SK-N-SH (cell line): Measurements from ENCODE around the gene CARM1. TPM values are rescaled to one million over a fixed set of nuclear protein-coding genes. Genes with fewer than 3 reads are reported as not detected.

Experiments
- CTCF ChIA-PET: fragments of 300-600, 350-600 bp; formaldehyde crosslinking; extraction: SDS; loops from one replicate; lab custom pipeline; 2021; lab: Yijun Ruan, JAX
- POLR2A ChIA-PET: fragments of 350-600 bp; sonication (Branson Sonifier 250); formaldehyde crosslinking; extraction: SDS; loops from one replicate; lab custom pipeline; 2020; ENCODE audit warnings: antibody characterized with exemption, inconsistent platforms; lab: Yijun Ruan, JAX
- DNase-seq: peaks from one replicate; pipeline ENCODE4 v3.0.0; 2012
- H2AFZ ChIP-seq: fragments of 200-600 bp; sonication (generic); 2 replicates; pipeline ENCODE4 v1.8.1; 2016; ENCODE audit warnings: antibody characterized with exemption, mild to moderate bottlenecking, low read depth
- H3F3A ChIP-seq: fragments of 200-600 bp; sonication (generic); replicated peaks from 2 replicates; pipeline ENCODE3; 2016; ENCODE audit warnings: antibody characterized with exemption, mild to moderate bottlenecking; ENCODE audit not compliant: insufficient read depth
- H3K27ac ChIP-seq, 2 experiments: fragments of 200-500 bp in 1 of 2; fragments of 200-600 bp in 1 of 2; sonication (Bioruptor generic) in 1 of 2; sonication (generic), shearing (Covaris generic) in 1 of 2; 2 replicates each; pipeline versions ENCODE4 v1.5.1 to v1.6.1; 2014 to 2016; ENCODE audit warnings: low read depth in 2 of 2, inconsistent platforms in 1 of 2, low read length in 1 of 2, mild to moderate bottlenecking in 1 of 2, mixed read lengths in 1 of 2
- H3K27me3 ChIP-seq: fragments of 200-600 bp; sonication (generic), shearing (Covaris generic); 2 replicates; pipeline ENCODE4 v1.6.1; 2016; ENCODE audit warnings: mixed run types; ENCODE audit not compliant: insufficient read depth
- H3K36me3 ChIP-seq, 2 experiments: fragments of 200-500 bp in 1 of 2; fragments of 200-600 bp in 1 of 2; sonication (Bioruptor generic) in 1 of 2; sonication (generic) in 1 of 2; replicated peaks in 1 of 2; 2 replicates each; pipeline versions ENCODE3 to v1.5.1; 2014 to 2016; ENCODE audit warnings: low read length in 1 of 2, mild to moderate bottlenecking in 1 of 2; ENCODE audit not compliant: insufficient read depth in 2 of 2, control insufficient read depth in 1 of 2
- H3K4me1 ChIP-seq, 2 experiments: fragments of 200-500 bp in 1 of 2; fragments of 200-600 bp in 1 of 2; sonication (Bioruptor generic) in 1 of 2; sonication (generic), shearing (Covaris generic) in 1 of 2; 2 replicates each; pipeline versions ENCODE4 v1.5.1 to v1.6.1; 2014 to 2016; ENCODE audit warnings: low read depth in 1 of 2, low read length in 1 of 2, mixed run types in 1 of 2; ENCODE audit not compliant: insufficient read depth in 2 of 2, control insufficient read depth in 1 of 2
- H3K4me2 ChIP-seq: fragments of 200-600 bp; sonication (generic), shearing (Covaris generic); 2 replicates; pipeline ENCODE4 v1.6.1; 2017; ENCODE audit warnings: mixed run types
- H3K4me3 ChIP-seq, 2 experiments: fragments of 200-500 bp in 1 of 2; fragments of 200-600 bp in 1 of 2; sonication (Bioruptor generic) in 1 of 2; sonication (generic), shearing (Covaris generic) in 1 of 2; 2 replicates each; pipeline versions ENCODE4 v1.5.1 to v1.8.1; 2014 to 2016; ENCODE audit warnings: low read depth in 2 of 2, inconsistent platforms in 1 of 2, low read length in 1 of 2, mild to moderate bottlenecking in 1 of 2, mixed read lengths in 1 of 2, moderate library complexity in 1 of 2
- H3K79me2 ChIP-seq: fragments of 200-600 bp; sonication (generic); 2 replicates; pipeline ENCODE4 v1.8.1; 2017; ENCODE audit warnings: mild to moderate bottlenecking; ENCODE audit not compliant: insufficient read depth
- H3K9ac ChIP-seq: fragments of 200-600 bp; sonication (generic); 2 replicates; pipeline ENCODE4 v1.6.1; 2017; ENCODE audit warnings: mixed run types
- H3K9me2 ChIP-seq: fragments of 200-600 bp; sonication (generic); 2 replicates; pipeline ENCODE4 v1.6.1; 2017; ENCODE audit warnings: mixed run types
- H3K9me3 ChIP-seq: fragments of 200-600 bp; sonication (generic); 2 replicates; pipeline ENCODE4 v1.6.1; 2017; ENCODE audit warnings: mixed run types, mild to moderate bottlenecking, moderate library complexity
- H4K20me1 ChIP-seq: fragments of 200-600 bp; sonication (generic); 2 replicates; pipeline ENCODE4 v1.6.1; 2017; ENCODE audit warnings: mild to moderate bottlenecking, mixed run types; ENCODE audit not compliant: insufficient read depth
- CHD2 ChIP-seq: fragments of 150-350 bp; IDR thresholded peaks from 2 replicates; pipeline ENCODE4 v1.6.1; 2018; ENCODE audit warnings: low read length; ENCODE audit not compliant: partially characterized antibody
- ELF1 ChIP-seq: IDR thresholded peaks from 2 replicates; pipeline ENCODE4 v1.4.0; 2012
- EP300 ChIP-seq, 2 experiments: IDR thresholded peaks; 2 replicates each; pipeline versions ENCODE4 v1.4.0 to v1.6.1; 2012; ENCODE audit warnings: borderline replicate concordance in 1 of 2, low read depth in 1 of 2, low read length in 1 of 2
- FOXM1 ChIP-seq: IDR thresholded peaks from 2 replicates; pipeline ENCODE4 v1.4.0; 2012; ENCODE audit warnings: low read depth, mild to moderate bottlenecking
- GATA2 ChIP-seq: sonication (generic); formaldehyde crosslinking; IDR thresholded peaks from 2 replicates; pipeline ENCODE4 v1.5.0; 2020; ENCODE audit warnings: mild to moderate bottlenecking, missing genetic modification reagents
- MEF2A ChIP-seq: IDR thresholded peaks from 2 replicates; pipeline ENCODE4 v1.4.0; 2012; ENCODE audit warnings: low read depth, borderline replicate concordance
- RAD21 ChIP-seq: IDR thresholded peaks from 2 replicates; pipeline ENCODE4 v1.6.1; 2012; ENCODE audit warnings: mild to moderate bottlenecking, low read length
- RCOR1 ChIP-seq: fragments of 150-350 bp; IDR thresholded peaks from 2 replicates; pipeline ENCODE4 v1.6.1; 2017; ENCODE audit warnings: antibody characterized with exemption, low read length
- RFX5 ChIP-seq: IDR thresholded peaks from 2 replicates; pipeline ENCODE4 v1.6.1; 2012; ENCODE audit warnings: mild to moderate bottlenecking, improper control_type of control experiment, low read length
- SIN3A ChIP-seq: IDR thresholded peaks from 2 replicates; pipeline ENCODE4 v1.6.1; 2012; ENCODE audit warnings: low read depth, mild to moderate bottlenecking, low read length, moderate library complexity, borderline replicate concordance
- SMC3 ChIP-seq: IDR thresholded peaks from 2 replicates; pipeline ENCODE4 v1.6.1; 2012; ENCODE audit warnings: low read depth, low read length, improper control_type of control experiment
- TAF1 ChIP-seq: IDR thresholded peaks from 2 replicates; pipeline ENCODE4 v1.6.1; 2012; ENCODE audit warnings: low read depth, mild to moderate bottlenecking, low read length, moderate library complexity, borderline replicate concordance
- WGBS: methylation state at CpG from one replicate; pipeline ENCODE4 v1.1.6; 2017; ENCODE audit warnings: low lambda C conversion rate; 5-methylcytosine and 5-hydroxymethylcytosine counted together
- polyA plus RNA-seq, 3 experiments: library from polyadenylated mRNA; depleted of rRNA; stranded (reverse); fragments of >200 nt; gene quantifications; 2 replicates each; pipeline ENCODE4 v1.2.3, GENCODE V29; 2012
- TF ChIP-seq, protein P1 (sequence below): IDR thresholded peaks from 2 replicates; pipeline ENCODE4 v1.4.0; 2012; ENCODE audit warnings: low read depth, borderline replicate concordance
- TF ChIP-seq, protein P2 (sequence below): IDR thresholded peaks from 2 replicates; pipeline ENCODE4 v1.4.0; 2012; ENCODE audit warnings: low read depth, borderline replicate concordance
- TF ChIP-seq, protein P3 (sequence below): fragments of 200-600 bp; sonication (generic); IDR thresholded peaks from 2 replicates; pipeline ENCODE4 v1.6.1; 2017; ENCODE audit warnings: antibody characterized with exemption, mild to moderate bottlenecking, moderate library complexity
- TF ChIP-seq, protein P4 (sequence below): IDR thresholded peaks from 2 replicates; pipeline ENCODE4; 2012
- TF ChIP-seq, protein P5 (sequence below): IDR thresholded peaks from 2 replicates; pipeline ENCODE4 v1.4.0; 2012; ENCODE audit warnings: low read depth

Gene CARM1
- polyA plus RNA-seq, 1 of the 3 experiments (the other 2 are of a cell fraction), result 62.2 TPM

DNA sequence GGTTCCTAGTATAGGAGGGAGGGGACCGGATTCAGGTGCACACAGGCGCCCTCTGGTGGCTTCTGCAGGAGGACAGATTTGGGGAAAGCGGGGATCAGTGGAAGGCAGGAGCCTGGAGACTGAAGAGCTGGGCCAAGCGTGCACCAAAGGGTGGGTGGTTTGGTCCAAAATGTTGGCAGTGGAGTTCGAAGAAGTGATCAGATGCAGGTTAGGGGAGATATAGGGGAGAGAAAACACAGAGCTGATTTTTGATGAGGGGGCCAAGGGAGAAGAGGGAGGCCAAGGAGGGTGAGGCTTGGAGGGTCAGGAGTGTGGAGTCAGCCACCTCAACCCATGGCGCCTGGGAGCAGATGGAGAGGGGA, 6.8 kb upstream of the CARM1 start:
- no peaks in the 10 kb centered on the region for H3K9me2 ChIP-seq
- TF ChIP-seq, protein P1, sequence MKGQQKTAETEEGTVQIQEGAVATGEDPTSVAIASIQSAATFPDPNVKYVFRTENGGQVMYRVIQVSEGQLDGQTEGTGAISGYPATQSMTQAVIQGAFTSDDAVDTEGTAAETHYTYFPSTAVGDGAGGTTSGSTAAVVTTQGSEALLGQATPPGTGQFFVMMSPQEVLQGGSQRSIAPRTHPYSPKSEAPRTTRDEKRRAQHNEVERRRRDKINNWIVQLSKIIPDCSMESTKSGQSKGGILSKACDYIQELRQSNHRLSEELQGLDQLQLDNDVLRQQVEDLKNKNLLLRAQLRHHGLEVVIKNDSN, result no peak
- TF ChIP-seq GATA2 (CRISPR knock-in tag) (no peak), CHD2 (no peak), SIN3A (no peak), EP300 (IDR thresholded peaks at IDR 0.05; ENCODE audit: borderline replicate concordance in 1 of 2, low read depth in 1 of 2, low read length in 1 of 2) (no peak), FOXM1 (no peak), RAD21 (peak; percentile 72), RCOR1 (no peak), MEF2A (no peak), RFX5 (no peak), SMC3 (peak; percentile 89), TAF1 (peak; percentile 42; the same call in 1 of the 2 replicates), ELF1 (peak; percentile 58)
- TF ChIP-seq, protein P2, sequence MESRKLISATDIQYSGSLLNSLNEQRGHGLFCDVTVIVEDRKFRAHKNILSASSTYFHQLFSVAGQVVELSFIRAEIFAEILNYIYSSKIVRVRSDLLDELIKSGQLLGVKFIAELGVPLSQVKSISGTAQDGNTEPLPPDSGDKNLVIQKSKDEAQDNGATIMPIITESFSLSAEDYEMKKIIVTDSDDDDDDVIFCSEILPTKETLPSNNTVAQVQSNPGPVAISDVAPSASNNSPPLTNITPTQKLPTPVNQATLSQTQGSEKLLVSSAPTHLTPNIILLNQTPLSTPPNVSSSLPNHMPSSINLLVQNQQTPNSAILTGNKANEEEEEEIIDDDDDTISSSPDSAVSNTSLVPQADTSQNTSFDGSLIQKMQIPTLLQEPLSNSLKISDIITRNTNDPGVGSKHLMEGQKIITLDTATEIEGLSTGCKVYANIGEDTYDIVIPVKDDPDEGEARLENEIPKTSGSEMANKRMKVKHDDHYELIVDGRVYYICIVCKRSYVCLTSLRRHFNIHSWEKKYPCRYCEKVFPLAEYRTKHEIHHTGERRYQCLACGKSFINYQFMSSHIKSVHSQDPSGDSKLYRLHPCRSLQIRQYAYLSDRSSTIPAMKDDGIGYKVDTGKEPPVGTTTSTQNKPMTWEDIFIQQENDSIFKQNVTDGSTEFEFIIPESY, result no peak
- TF ChIP-seq, protein P3, sequence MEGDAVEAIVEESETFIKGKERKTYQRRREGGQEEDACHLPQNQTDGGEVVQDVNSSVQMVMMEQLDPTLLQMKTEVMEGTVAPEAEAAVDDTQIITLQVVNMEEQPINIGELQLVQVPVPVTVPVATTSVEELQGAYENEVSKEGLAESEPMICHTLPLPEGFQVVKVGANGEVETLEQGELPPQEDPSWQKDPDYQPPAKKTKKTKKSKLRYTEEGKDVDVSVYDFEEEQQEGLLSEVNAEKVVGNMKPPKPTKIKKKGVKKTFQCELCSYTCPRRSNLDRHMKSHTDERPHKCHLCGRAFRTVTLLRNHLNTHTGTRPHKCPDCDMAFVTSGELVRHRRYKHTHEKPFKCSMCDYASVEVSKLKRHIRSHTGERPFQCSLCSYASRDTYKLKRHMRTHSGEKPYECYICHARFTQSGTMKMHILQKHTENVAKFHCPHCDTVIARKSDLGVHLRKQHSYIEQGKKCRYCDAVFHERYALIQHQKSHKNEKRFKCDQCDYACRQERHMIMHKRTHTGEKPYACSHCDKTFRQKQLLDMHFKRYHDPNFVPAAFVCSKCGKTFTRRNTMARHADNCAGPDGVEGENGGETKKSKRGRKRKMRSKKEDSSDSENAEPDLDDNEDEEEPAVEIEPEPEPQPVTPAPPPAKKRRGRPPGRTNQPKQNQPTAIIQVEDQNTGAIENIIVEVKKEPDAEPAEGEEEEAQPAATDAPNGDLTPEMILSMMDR, result peak; percentile 95
- TF ChIP-seq, protein P4, sequence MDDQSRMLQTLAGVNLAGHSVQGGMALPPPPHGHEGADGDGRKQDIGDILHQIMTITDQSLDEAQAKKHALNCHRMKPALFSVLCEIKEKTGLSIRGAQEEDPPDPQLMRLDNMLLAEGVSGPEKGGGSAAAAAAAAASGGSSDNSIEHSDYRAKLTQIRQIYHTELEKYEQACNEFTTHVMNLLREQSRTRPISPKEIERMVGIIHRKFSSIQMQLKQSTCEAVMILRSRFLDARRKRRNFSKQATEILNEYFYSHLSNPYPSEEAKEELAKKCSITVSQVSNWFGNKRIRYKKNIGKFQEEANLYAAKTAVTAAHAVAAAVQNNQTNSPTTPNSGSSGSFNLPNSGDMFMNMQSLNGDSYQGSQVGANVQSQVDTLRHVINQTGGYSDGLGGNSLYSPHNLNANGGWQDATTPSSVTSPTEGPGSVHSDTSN, result no peak
- TF ChIP-seq, protein P5, sequence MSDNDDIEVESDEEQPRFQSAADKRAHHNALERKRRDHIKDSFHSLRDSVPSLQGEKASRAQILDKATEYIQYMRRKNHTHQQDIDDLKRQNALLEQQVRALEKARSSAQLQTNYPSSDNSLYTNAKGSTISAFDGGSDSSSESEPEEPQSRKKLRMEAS, result no peak
- peak overlapping the region in 1 of 2 experiments; percentile 36; a peak in 1 of 4 replicates for H3K4me3 ChIP-seq
- POLR2A ChIA-PET, result interaction anchor here (1.0 to 2.1 kb wide), 2 partner anchors 29 to 163 kb away, joined by 4 to 13 read pairs; partner anchors contain the start of genes QTRT1 and TMED1
- H3F3A ChIP-seq, result no peaks in the 10 kb centered on the region
- no peaks in the 10 kb centered on the region for H3K36me3 ChIP-seq
- H3K9ac ChIP-seq, result no peak overlapping the region
- no peaks in the 10 kb centered on the region; a peak in 1 of 4 replicates for H3K4me1 ChIP-seq
- CTCF ChIA-PET, result interaction anchor here (0.5 to 8.1 kb wide), 49 partner anchors 8 to 313 kb away, joined by 3 to 146 read pairs (median 6); partner anchors contain the start of genes C19orf38, DNM2, QTRT1 and TMED1
- no peaks in the 10 kb centered on the region for H3K9me3 ChIP-seq
- no peak overlapping the region for H3K27ac ChIP-seq
- 16% methylated on average over 6 of the region's 6 CpGs for WGBS
- peak overlapping the region; percentile 95 for H2AFZ ChIP-seq
- peak; percentile 91 for DNase-seq
- no peaks in the 10 kb centered on the region for H4K20me1 ChIP-seq
- no peaks in the 10 kb centered on the region for H3K27me3 ChIP-seq
- H3K4me2 ChIP-seq, result no peak overlapping the region
- H3K79me2 ChIP-seq, result no peaks in the 10 kb centered on the region
